Breast epithelium (tissue), 3 donors: ENCODE measurements around the gene JPT2.

Experiments used
- CTCF ChIP-seq, 3 donors: fragments of 450-650 bp; IDR thresholded peaks; one replicate each; pipeline ENCODE4 v1.5.1; 2016 to 2017; ENCODE audit warnings: antibody characterized with exemption in 3 of 3, mild to moderate bottlenecking in 3 of 3, moderate library complexity in 3 of 3
- POLR2A ChIP-seq: fragments of 450-650 bp; IDR thresholded peaks from one replicate; pipeline ENCODE4 v1.6.1; 2016; ENCODE audit warnings: antibody characterized with exemption, mild to moderate bottlenecking, moderate library complexity
- POLR2AphosphoS5 ChIP-seq, 3 donors: sonication (generic); formaldehyde crosslinking; IDR thresholded peaks; one replicate each; pipeline ENCODE4 v1.6.1; 2017; ENCODE audit warnings: antibody characterized with exemption in 3 of 3

GRCh38 chr16:1670371-1670770 lies 7.7 kb upstream of the JPT2 start:
- TF ChIP-seq CTCF (IDR thresholded peaks at IDR 0.05): no peak
- no peak for TF ChIP-seq POLR2A
- TF ChIP-seq POLR2AphosphoS5 (IDR thresholded peaks at IDR 0.05): no peak
